Neural cell (in vitro differentiated cells): Measurements from ENCODE around the gene CIITA. TPM values are rescaled to one million over a fixed set of nuclear protein-coding genes. Genes with fewer than 3 reads are reported as not detected.
"Not testable (repeated sequence)": the region's sequence is repeated elsewhere in the genome, so short reads cannot be mapped to it uniquely, and the experiment has no call there.

Source experiments
- H2AFZ ChIP-seq: fragments of 200-600, 300-800 bp; sonication (generic), shearing (Covaris generic); 2 replicates; pipeline ENCODE4 v1.6.0; 2014; ENCODE audit warnings: low read depth, mild to moderate bottlenecking, antibody characterized with exemption, low read length, moderate library complexity
- H3F3A ChIP-seq: fragments of 200-600 bp; shearing (Covaris generic); 2 replicates; pipeline ENCODE4 v1.6.1; 2016; ENCODE audit warnings: mild to moderate bottlenecking, moderate library complexity, mixed read lengths, antibody characterized with exemption, low read length; ENCODE audit not compliant: insufficient read depth, poor library complexity, severe bottlenecking
- H3K27ac ChIP-seq: fragments of 200-600, 300-800 bp; sonication (generic), shearing (Covaris generic); 2 replicates; pipeline ENCODE4 v1.5.1; 2014; ENCODE audit warnings: mild to moderate bottlenecking, low read length, moderate library complexity
- H3K27me3 ChIP-seq: fragments of 300-800, 200-600 bp; sonication (generic), shearing (Covaris generic); 2 replicates; pipeline ENCODE4 v1.6.0; 2014; ENCODE audit warnings: mild to moderate bottlenecking, low read depth, low read length, moderate library complexity; ENCODE audit not compliant: insufficient read depth
- H3K36me3 ChIP-seq: fragments of 300-800, 200-600 bp; sonication (generic), shearing (Covaris generic); 2 replicates; pipeline ENCODE4 v1.5.1; 2014; ENCODE audit warnings: mild to moderate bottlenecking, antibody characterized with exemption, low read length, moderate library complexity; ENCODE audit not compliant: insufficient read depth
- H3K4me2 ChIP-seq: fragments of 300-800, 200-600 bp; sonication (generic), shearing (Covaris generic); 2 replicates; pipeline ENCODE4 v1.6.0; 2014; ENCODE audit warnings: mild to moderate bottlenecking, low read length
- H3K4me3 ChIP-seq: fragments of 300-800, 200-600 bp; sonication (generic), shearing (Covaris generic); 2 replicates; pipeline ENCODE4 v1.5.1; 2014; ENCODE audit warnings: mild to moderate bottlenecking, low read length, moderate library complexity
- H3K79me2 ChIP-seq: fragments of 200-600 bp; shearing (Covaris generic); replicated peaks from 2 replicates; pipeline ENCODE4 v1.6.0; 2014; ENCODE audit warnings: mild to moderate bottlenecking, low read length, moderate library complexity; ENCODE audit not compliant: insufficient read depth
- H3K9ac ChIP-seq: fragments of 300-800, 200-600 bp; sonication (generic), shearing (Covaris generic); 2 replicates; pipeline ENCODE4 v1.6.1; 2016; ENCODE audit warnings: mild to moderate bottlenecking, low read length, mixed read lengths
- H3K9me2 ChIP-seq: fragments of 200-600 bp; shearing (Covaris generic); 2 replicates; pipeline ENCODE4 v1.6.1; 2016; ENCODE audit warnings: mild to moderate bottlenecking, low read length, mixed read lengths; ENCODE audit not compliant: insufficient read depth
- H3K9me3 ChIP-seq: fragments of 200-600, 300-800 bp; sonication (generic), shearing (Covaris generic); 2 replicates; pipeline ENCODE4 v1.6.1; 2016; ENCODE audit warnings: mild to moderate bottlenecking, mixed run types, low read length, moderate library complexity, mixed read lengths
- H4K20me1 ChIP-seq: fragments of 200-600 bp; shearing (Covaris generic); 2 replicates; pipeline ENCODE4 v1.6.1; 2016; ENCODE audit warnings: mild to moderate bottlenecking, mixed run types; ENCODE audit not compliant: insufficient read depth
- CTCF ChIP-seq: fragments of 450-650 bp; IDR thresholded peaks from 2 replicates; pipeline ENCODE4 v1.5.1; 2014; ENCODE audit warnings: antibody characterized with exemption, mild to moderate bottlenecking, moderate library complexity; ENCODE audit not compliant: poor library complexity, severe bottlenecking
- EP300 ChIP-seq: fragments of 450-650 bp; conservative IDR thresholded peaks from 2 replicates; pipeline ENCODE4 v1.6.1; 2014; ENCODE audit warnings: antibody characterized with exemption, mild to moderate bottlenecking, moderate library complexity; ENCODE audit not compliant: poor library complexity, severe bottlenecking
- EZH2 ChIP-seq: fragments of 200-600, 300-800 bp; shearing (Covaris generic), sonication (generic); IDR thresholded peaks from 2 replicates; pipeline ENCODE4 v1.6.1; 2014; ENCODE audit warnings: antibody characterized with exemption, low read length, borderline replicate concordance, mild to moderate bottlenecking; ENCODE audit not compliant: insufficient read depth, poor library complexity, severe bottlenecking
- MXI1 ChIP-seq: fragments of 450-650 bp; conservative IDR thresholded peaks from 2 replicates; pipeline ENCODE4 v1.6.1; 2014; ENCODE audit warnings: antibody characterized with exemption, mild to moderate bottlenecking; ENCODE audit not compliant: poor library complexity, severe bottlenecking
- POLR2AphosphoS5 ChIP-seq: IDR thresholded peaks from 2 replicates; pipeline ENCODE4 v1.6.1; 2012
- RAD21 ChIP-seq: fragments of 450-650 bp; conservative IDR thresholded peaks from 2 replicates; pipeline ENCODE4 v1.6.1; 2014; ENCODE audit warnings: antibody characterized with exemption, mild to moderate bottlenecking, moderate library complexity
- REST ChIP-seq: IDR thresholded peaks from 2 replicates; pipeline ENCODE4 v1.6.1; 2012; ENCODE audit warnings: borderline replicate concordance
- SMC3 ChIP-seq: fragments of 450-650 bp; conservative IDR thresholded peaks from 2 replicates; pipeline ENCODE4 v1.6.1; 2014; ENCODE audit warnings: antibody characterized with exemption, mild to moderate bottlenecking, moderate library complexity; ENCODE audit not compliant: poor library complexity
- TAF1 ChIP-seq: IDR thresholded peaks from 2 replicates; pipeline ENCODE4 v1.6.1; 2012; ENCODE audit warnings: low read depth
- polyA plus RNA-seq: library from polyadenylated mRNA; depleted of rRNA; stranded (reverse); fragments of >200 nt; gene quantifications from 2 replicates; pipeline ENCODE4 v1.2.3, GENCODE V29; 2014

The CIITA gene
- polyA plus RNA-seq, 1 donor from 2014 or later: not detected

- not testable (repeated sequence) for H4K20me1 ChIP-seq, H3K9me3 ChIP-seq, H3K27me3 ChIP-seq, H3K9me2 ChIP-seq, H2AFZ ChIP-seq, H3K79me2 ChIP-seq, H3K9ac ChIP-seq, H3K36me3 ChIP-seq, H3F3A ChIP-seq, H3K4me3 ChIP-seq, H3K27ac ChIP-seq, H3K4me2 ChIP-seq
Observed at GRCh38 chr16:10929097-10929496, 52.1 kb downstream of the CIITA start.

GRCh38 chr16:10929853-10930754 is 53.1 kb downstream of the CIITA start:
- TF ChIP-seq EZH2 (no peak), POLR2AphosphoS5 (no peak), REST (no peak), MXI1 (no peak), SMC3 (no peak), EP300 (no peak), CTCF (no peak), RAD21 (no peak), TAF1 (no peak)
- no peak overlapping the region for H3K27ac ChIP-seq

More at GRCh38 chr16:10929853-10930754, 53.1 kb downstream of the CIITA start:
- no peak overlapping the region for H2AFZ ChIP-seq
- H3K9me2 ChIP-seq: no peaks in the 10 kb centered on the region
- H3K36me3 ChIP-seq: no peaks in the 10 kb centered on the region
- H3F3A ChIP-seq: no peaks in the 10 kb centered on the region
- no peaks in the 10 kb centered on the region for H3K27me3 ChIP-seq
- H3K9me3 ChIP-seq: no peaks in the 10 kb centered on the region
- H3K4me3 ChIP-seq: no peak overlapping the region
- no peaks in the 10 kb centered on the region for H3K79me2 ChIP-seq
- no peak overlapping the region for H3K9ac ChIP-seq
- no peak overlapping the region for H3K4me2 ChIP-seq
- no peaks in the 10 kb centered on the region for H4K20me1 ChIP-seq
